Heart left ventricle (tissue), 16 donors: Measurements from ENCODE around the gene GARIN1A. TPM values are rescaled to one million over a fixed set of nuclear protein-coding genes. Genes with fewer than 3 reads are reported as not detected.
"Not testable (repeated sequence)": the region's sequence is repeated elsewhere in the genome, so short reads cannot be mapped to it uniquely, and the experiment has no call there.

Experiments used
- ATAC-seq, 4 donors: fragments of 200-7000 bp; cut with Tn5 transposase; one replicate each; pipeline ENCODE4 v1.9.1; 2020 to 2022; ENCODE audit warnings: moderate library complexity in 4 of 4, mild to moderate bottlenecking in 3 of 4, moderate number of reproducible peaks in 1 of 4
- DNase-seq, 5 donors: peaks; one replicate each; pipeline ENCODE4 v3.0.0-alpha.2; 2020
- H3K27ac ChIP-seq, 12 donors: fragments of 200-600 bp; sonication (generic) in 4 of 12; one replicate each; pipeline versions ENCODE4 v1.5.0 to v1.8.0; 2016 to 2022; ENCODE audit warnings: mild to moderate bottlenecking in 2 of 12
- H3K27me3 ChIP-seq, 9 donors: fragments of 200-600 bp; sonication (generic) in 2 of 9; one replicate each; pipeline versions ENCODE4 v1.5.1 to v1.8.0; 2016 to 2022; ENCODE audit warnings: mild to moderate bottlenecking in 3 of 9
- H3K36me3 ChIP-seq, 9 donors: fragments of 200-600 bp; sonication (generic) in 2 of 9; one replicate each; pipeline versions ENCODE4 v1.5.0 to v1.8.0; 2018 to 2022; ENCODE audit warnings: mild to moderate bottlenecking in 2 of 9
- H3K4me1 ChIP-seq, 12 donors: fragments of 200-600 bp; sonication (generic) in 4 of 12; one replicate each; pipeline versions ENCODE4 v1.5.0 to v1.8.0; 2016 to 2022; ENCODE audit warnings: mild to moderate bottlenecking in 3 of 12
- H3K4me3 ChIP-seq, 12 donors: fragments of 200-600 bp; sonication (generic) in 4 of 12; one replicate each; pipeline versions ENCODE4 v1.5.0 to v1.8.0; 2017 to 2022; ENCODE audit warnings: mild to moderate bottlenecking in 9 of 12, moderate library complexity in 4 of 12
- H3K9me3 ChIP-seq, 12 donors: fragments of 200-600 bp; sonication (generic) in 4 of 12; one replicate each; pipeline versions ENCODE4 v1.5.0 to v1.8.0; 2016 to 2022; ENCODE audit warnings: mild to moderate bottlenecking in 1 of 12
- CTCF ChIP-seq, 12 donors: fragments of 200-600 bp; sonication (generic) in 4 of 12; IDR thresholded peaks; one replicate each; pipeline versions ENCODE4 v1.5.0 to v1.8.0; 2018 to 2022; ENCODE audit warnings: antibody characterized with exemption in 12 of 12, mild to moderate bottlenecking in 5 of 12
- POLR2A ChIP-seq, 2 donors: fragments of 450-650 bp; IDR thresholded peaks; one replicate each; pipeline ENCODE4 v1.6.1; 2017; ENCODE audit warnings: antibody characterized with exemption in 2 of 2, mild to moderate bottlenecking in 2 of 2, moderate library complexity in 2 of 2
- WGBS, 4 donors: extraction: QIAGEN DNeasy Blood & Tissue Kit in 2 of 4; methylation state at CpG; one replicate each; pipeline versions ENCODE4 v1.1.5 to v1.1.7; 2013 to 2018; 5-methylcytosine and 5-hydroxymethylcytosine counted together
- intact Hi-C, 10 donors: fragments of 100-400 bp; cut with DNase I; formaldehyde crosslinking; loops; one replicate each; pipeline versions ENCODE4 v1.11.1 to v1.14.2; 2022
- long read RNA-seq, 3 donors: library from polyadenylated mRNA; unstranded; transcript quantifications; one replicate each; pipeline ENCODE4 v2.0.0, GENCODE V29; 2020 to 2021
- polyA plus RNA-seq, 2 donors: library from polyadenylated mRNA; stranded (reverse); fragments of 200-250 nt; gene quantifications; one replicate each; pipeline ENCODE4 v1.2.3, GENCODE V29; 2013
- total RNA-seq, 9 donors: library from RNA; depleted of rRNA in 2 of 9; stranded (reverse); fragments of >200 nt in 2 of 9; fragmentation: NEBNext Ultra II Directional in 3 of 9; extraction: Animal tissue kit (Norgen Biotek cat#: 25700) in 3 of 9; gene quantifications; one replicate each; pipeline versions ENCODE4 v1.1.0 to v1.2.4, GENCODE V29; 2016 to 2023
- donor health status: ischemic (EF 13 %, LVEDD 7.1; RV severe dilation, severe dysfunction).
- donor health status: healthy with polysubstance abuse.
- donor health status: DM: no; HTN: yes; CAD: no.
- donor health status: DM: no; HTN: no; CAD: no.
- donor health status: ischemic (EF 25% LVEDD 6.9; RV normal size, moderate dysfunction).
- donor health status: ischemic (EF 25% LVEDD 5.7; RV mildly dilated, moderate dysfunction).
- donor health status: healthy.
- donor health status: DM: yes; HTN: yes; CAD: no.
- donor health status: ischemic (EF 35%, LVEDD 5.7; RV mildly dilated, moderate dysfunction).
- donor health status: nonischemic (EF 11% LVEDD 7.7; RV severe dilation, severe dysfunction).
- donor health status: DM: yes; HTN: yes; CAD: no.
- donor health status: PGD.
- donor health status: ischemic (EF 29% LVEDD 5.4; RV normal size, mild dysfunction).
- donor health status: nonischemic (EF 23%, LVEDD 6.1; RV moderate dilation, normal function).

GARIN1A gene
- 1 to 10 TPM in 7 of 9 donors, under 1 TPM in 2; 0.31 to 4.0 (median 2.1) TPM for total RNA-seq
- 1 to 10 TPM in 1 of 2 donors, under 1 TPM in 1; 0.57 to 4.6 TPM for polyA plus RNA-seq
- long read RNA-seq, donor 1, partial matches to known transcripts = 0 of 1 reads
- long read RNA-seq, donor 1, other reads (novel, unspliced or antisense) = 1 of 1 reads
- long read RNA-seq, donor 2 = 0 reads
- long read RNA-seq, donor 3 = 0 reads

GRCh38 chr7:128671992-128672391 lies at the start of gene GARIN1A:
Gene GARIN1A, plus strand, starts transcription at chr7:128672292. Its CDS starts 106 bp downstream, at chr7:128672398.
- 51 to 72% (median 65%) methylated on average over 4 of the region's 4 CpGs for WGBS, 4 donors
- TF ChIP-seq CTCF (IDR thresholded peaks at IDR 0.05) = no peak
- no peak for TF ChIP-seq POLR2A (IDR thresholded peaks at IDR 0.05)
- H3K4me1 ChIP-seq = peaks cover 0 to 8% (median 0%) of the 10 kb centered on the region in 12 donors
- no peak within 1 kb of the TSS for H3K27ac ChIP-seq
- DNase-seq (no peak), ATAC-seq (no peak)
- H3K9me3 ChIP-seq = no peaks in the 10 kb centered on the region
- H3K27me3 ChIP-seq = no peaks in the 10 kb centered on the region
- intact Hi-C loops = loop anchor here in 1 of 10 donors (10.0 kb wide), 1 partner anchor 203 kb away; no protein-coding TSS in a partner anchor
- H3K36me3 ChIP-seq = no peaks in the 10 kb centered on the region
- no peak within 1 kb of the TSS for H3K4me3 ChIP-seq

GRCh38 chr7:128627124-128627523 lies 45.0 kb upstream of the GARIN1A start:
- H3K36me3 ChIP-seq = peaks cover 0 to 95% (median 79%) of the 10 kb centered on the region in 9 donors
- DNase-seq, H3K27ac ChIP-seq, H3K4me1 ChIP-seq, ATAC-seq, H3K27me3 ChIP-seq, H3K4me3 ChIP-seq, H3K9me3 ChIP-seq, intact Hi-C loops: not testable (repeated sequence)
- WGBS, 4 donors = 93 to 99% (median 94%) methylated on average over 2 of the region's 2 CpGs

- DNase-seq, H3K9me3 ChIP-seq, H3K27me3 ChIP-seq, intact Hi-C loops, H3K4me1 ChIP-seq, ATAC-seq, H3K27ac ChIP-seq, H3K4me3 ChIP-seq: not testable (repeated sequence)
- WGBS, 4 donors = 84 to 95% (median 89%) methylated on average over 2 to 3 of the region's 3 CpGs
- peaks cover 0 to 83% (median 49%) of the 10 kb centered on the region in 9 donors for H3K36me3 ChIP-seq
These were observed 38.2 kb upstream of the GARIN1A start for GRCh38 chr7:128633915-128634314.

GRCh38 chr7:128645206-128645605 lies 26.9 kb upstream of the GARIN1A start:
- ATAC-seq, H3K27me3 ChIP-seq, H3K4me1 ChIP-seq, H3K27ac ChIP-seq, DNase-seq, intact Hi-C loops, H3K9me3 ChIP-seq, H3K4me3 ChIP-seq: not testable (repeated sequence)
- H3K36me3 ChIP-seq = peaks cover 0 to 72% (median 50%) of the 10 kb centered on the region in 9 donors
- 94 to 98% (median 98%) methylated on average over 5 of the region's 5 CpGs for WGBS, 4 donors

GRCh38 chr7:128645844-128646243 lies 26.2 kb upstream of the GARIN1A start:
- H3K4me3 ChIP-seq, ATAC-seq, intact Hi-C loops, DNase-seq, H3K4me1 ChIP-seq, H3K27me3 ChIP-seq, H3K9me3 ChIP-seq, H3K27ac ChIP-seq: not testable (repeated sequence)
- 90 to 94% (median 93%) methylated on average over 4 of the region's 4 CpGs for WGBS, 4 donors
- H3K36me3 ChIP-seq = peaks cover 0 to 68% (median 46%) of the 10 kb centered on the region in 9 donors

- H3K9me3 ChIP-seq, H3K27me3 ChIP-seq, H3K4me1 ChIP-seq, DNase-seq, H3K27ac ChIP-seq, intact Hi-C loops, ATAC-seq, H3K4me3 ChIP-seq: not testable (repeated sequence)
- WGBS, 4 donors = 91 to 100% (median 95%) methylated on average over 4 to 6 of the region's 6 CpGs
- peaks cover 0 to 62% (median 44%) of the 10 kb centered on the region in 9 donors for H3K36me3 ChIP-seq
These were observed 25.2 kb upstream of the GARIN1A start for GRCh38 chr7:128646877-128647276.

GRCh38 chr7:128651096-128651495 lies 21.0 kb upstream of the GARIN1A start:
- H3K4me3 ChIP-seq, H3K27ac ChIP-seq, H3K27me3 ChIP-seq, DNase-seq, ATAC-seq, intact Hi-C loops, H3K4me1 ChIP-seq, H3K9me3 ChIP-seq: not testable (repeated sequence)
- H3K36me3 ChIP-seq = peaks cover 0 to 38% (median 24%) of the 10 kb centered on the region in 9 donors
- 76 to 89% (median 85%) methylated on average over 5 of the region's 6 CpGs; no CpG with 5 or more reads in 1 of the 4 donors for WGBS, 4 donors

- H3K9me3 ChIP-seq, H3K27ac ChIP-seq, H3K4me3 ChIP-seq, intact Hi-C loops, H3K4me1 ChIP-seq, DNase-seq, H3K27me3 ChIP-seq, ATAC-seq: not testable (repeated sequence)
- WGBS, 4 donors = 92 to 98% (median 94%) methylated on average over 20 to 21 of the region's 24 CpGs
- H3K36me3 ChIP-seq = peaks cover 0 to 31% (median 20%) of the 10 kb centered on the region in 9 donors
These were observed 19.5 kb upstream of the GARIN1A start for GRCh38 chr7:128652606-128653005.

GRCh38 chr7:128653197-128653596 lies 18.9 kb upstream of the GARIN1A start:
- H3K27me3 ChIP-seq, H3K9me3 ChIP-seq, ATAC-seq, H3K4me1 ChIP-seq, DNase-seq, H3K4me3 ChIP-seq, H3K27ac ChIP-seq, intact Hi-C loops: not testable (repeated sequence)
- 82 to 94% (median 91%) methylated on average over 11 to 16 of the region's 16 CpGs for WGBS, 4 donors
- peaks cover 0 to 28% (median 18%) of the 10 kb centered on the region in 9 donors for H3K36me3 ChIP-seq

GRCh38 chr7:128654080-128654479 lies 18.0 kb upstream of the GARIN1A start:
- H3K27me3 ChIP-seq, intact Hi-C loops: not testable (repeated sequence)

More at GRCh38 chr7:128654080-128654479, 18.0 kb upstream of the GARIN1A start:
- H3K4me1 ChIP-seq, H3K27ac ChIP-seq, ATAC-seq, H3K9me3 ChIP-seq, DNase-seq, H3K4me3 ChIP-seq: not testable (repeated sequence)
- H3K36me3 ChIP-seq = peaks cover 0 to 24% (median 15%) of the 10 kb centered on the region in 9 donors
- WGBS, 4 donors = 47 to 90% (median 83%) methylated on average over 4 to 18 of the region's 19 CpGs
